GM21367 (cell line): Measurements from ENCODE around the gene PHACTR3.

Experiments
- ATAC-seq: cut with Tn5 transposase; IDR thresholded peaks from one replicate; pipeline ENCODE4 v1.9.1; 2021; ENCODE audit not compliant: unreplicated experiment

PHACTR3 gene

DNA sequence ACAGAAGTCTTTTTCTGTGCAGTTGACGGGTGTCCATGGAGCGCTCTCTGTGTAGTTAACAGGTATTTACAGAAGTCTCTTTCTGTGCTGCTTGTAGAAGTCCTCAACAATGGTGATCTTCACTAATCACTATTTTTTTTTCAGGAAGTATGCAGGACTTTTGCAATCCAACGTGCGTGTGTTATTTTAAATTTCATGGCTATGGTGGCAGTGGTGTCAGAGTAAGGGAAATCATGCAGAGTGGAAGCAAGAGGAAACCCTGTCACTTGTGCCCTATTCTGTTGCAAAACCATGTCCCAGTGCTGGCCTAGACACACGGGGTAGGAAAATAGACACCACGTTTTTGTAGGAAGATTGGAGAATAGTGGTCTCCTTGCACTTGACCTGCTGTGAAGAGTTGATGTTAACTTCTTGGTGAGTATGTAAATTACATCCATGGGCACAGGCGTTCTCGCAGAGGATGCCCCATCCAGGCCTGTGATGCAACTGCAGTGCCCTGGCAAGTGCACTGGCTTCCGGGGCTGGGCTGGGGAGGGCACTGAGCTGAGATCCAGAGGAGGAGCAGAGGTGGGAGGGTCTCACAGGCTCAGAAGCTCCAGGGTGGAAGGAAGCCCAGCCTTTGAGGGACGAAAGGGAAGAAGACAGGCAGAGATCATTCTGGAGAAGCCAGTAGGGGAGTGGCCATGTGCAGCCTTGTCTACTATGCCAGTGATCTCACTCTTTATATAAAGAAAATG, 182.6 kb downstream of the PHACTR3 start:
- no peak for ATAC-seq

DNA sequence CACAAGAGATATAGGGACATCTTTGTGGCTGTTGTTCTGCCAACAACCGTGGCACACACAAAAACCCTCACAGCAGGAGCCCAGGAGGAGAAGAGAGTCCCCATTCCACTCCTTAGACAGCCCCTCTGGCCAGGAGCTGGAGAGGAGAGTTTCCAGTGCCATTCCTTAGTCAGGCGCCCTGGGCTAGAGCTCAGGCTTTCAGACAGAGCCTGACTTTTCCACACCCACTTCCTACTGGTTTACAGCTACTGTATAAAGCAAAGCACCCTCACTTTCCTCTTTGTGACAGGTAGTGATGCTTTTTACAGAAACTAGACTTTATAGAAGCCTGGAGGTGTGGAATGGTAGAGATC, 183.2 kb downstream of the PHACTR3 start:
- no peak for ATAC-seq

DNA sequence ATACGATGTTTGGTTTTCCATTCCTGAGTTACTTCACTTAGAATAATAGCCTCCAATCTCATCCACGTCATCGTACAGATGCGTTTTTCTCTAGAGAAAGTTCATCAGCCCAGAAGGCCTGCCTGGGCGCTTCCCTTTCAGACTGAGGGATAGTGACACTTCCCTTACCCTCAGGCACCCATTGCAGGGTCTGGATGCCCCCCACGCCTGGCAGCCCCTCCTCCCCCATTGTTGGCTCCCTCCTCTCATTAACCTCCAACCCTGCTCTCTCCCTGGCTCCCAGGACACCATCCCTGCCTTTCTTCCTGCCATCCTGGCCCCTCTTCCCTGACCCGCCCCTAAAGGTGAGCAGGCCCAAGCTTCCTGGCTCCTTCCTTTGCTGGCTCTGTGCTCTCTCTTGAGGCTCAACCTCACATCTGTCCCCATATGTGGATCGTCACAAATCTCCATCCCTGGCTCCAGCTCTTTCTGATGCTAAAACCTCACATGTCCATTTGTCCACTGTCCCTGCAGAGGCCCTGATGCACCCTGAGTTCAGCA, 183.9 kb downstream of the PHACTR3 start:
- ATAC-seq, result no peak

DNA sequence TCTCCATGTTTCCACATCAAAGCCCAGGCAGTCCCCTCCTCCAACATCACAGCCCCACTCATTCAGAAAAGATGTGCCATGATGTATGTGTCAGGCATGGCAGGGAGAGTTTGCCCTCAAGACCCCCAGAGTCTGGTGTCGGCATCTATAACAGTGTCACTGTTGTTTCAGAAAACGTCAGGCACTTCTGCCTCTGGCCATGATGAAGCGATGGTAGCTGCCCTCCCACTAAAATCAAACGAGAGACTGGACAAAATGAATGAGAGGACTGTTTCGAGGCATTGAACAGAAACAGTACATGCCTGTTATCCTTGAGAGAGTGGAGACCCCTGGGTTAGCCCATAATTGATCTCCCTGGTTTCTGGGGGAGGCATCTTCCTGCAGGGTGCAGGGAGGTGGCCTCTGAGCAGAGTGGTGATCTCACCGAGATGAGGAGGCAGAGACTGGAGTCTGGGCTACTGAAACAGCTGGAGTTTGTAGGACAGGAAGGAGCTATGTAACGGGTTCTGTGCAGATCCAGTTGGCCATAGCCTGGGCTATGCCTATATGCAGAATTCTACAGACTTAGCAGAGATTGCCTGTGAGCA, 184.6 kb downstream of the PHACTR3 start:
- no peak for ATAC-seq

DNA sequence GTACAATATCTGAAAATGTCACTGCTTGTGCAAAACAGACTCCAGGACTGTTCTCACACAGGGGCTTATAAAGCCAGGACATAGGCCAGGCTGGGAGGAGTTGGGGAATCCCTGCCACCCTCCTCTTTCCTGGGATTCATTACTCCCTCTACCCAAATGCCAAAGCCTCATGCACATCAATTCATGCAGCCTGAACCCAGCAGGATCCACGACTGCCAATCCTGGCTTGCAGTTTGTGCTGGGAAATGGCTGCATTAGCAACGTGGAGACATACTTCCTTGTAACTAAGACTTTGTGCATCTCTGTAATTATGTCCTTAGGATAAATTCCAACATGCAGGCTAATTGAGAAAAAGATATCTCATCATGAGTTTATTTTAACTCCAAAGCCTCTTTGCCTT, 185.3 kb downstream of the PHACTR3 start:
- no peak for ATAC-seq

DNA sequence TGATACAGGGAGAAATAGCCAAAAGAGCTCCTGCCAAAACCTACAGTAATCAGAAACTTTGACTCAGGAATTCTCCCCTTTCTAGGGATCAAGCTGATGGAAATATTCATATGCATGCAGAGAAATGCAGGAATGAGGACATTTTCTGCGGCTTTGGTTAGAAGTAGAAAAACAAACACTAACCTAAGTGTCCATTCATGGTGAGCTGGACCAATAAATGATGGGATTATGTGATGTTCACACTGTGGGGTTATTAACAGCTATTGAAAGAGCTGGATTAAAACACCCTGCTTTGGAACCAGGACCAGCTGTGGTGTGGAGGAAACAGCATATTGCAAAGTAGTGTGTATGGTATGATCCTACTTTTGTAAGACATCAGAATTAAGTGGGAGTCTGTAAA, 186.0 kb downstream of the PHACTR3 start:
- no peak for ATAC-seq

DNA sequence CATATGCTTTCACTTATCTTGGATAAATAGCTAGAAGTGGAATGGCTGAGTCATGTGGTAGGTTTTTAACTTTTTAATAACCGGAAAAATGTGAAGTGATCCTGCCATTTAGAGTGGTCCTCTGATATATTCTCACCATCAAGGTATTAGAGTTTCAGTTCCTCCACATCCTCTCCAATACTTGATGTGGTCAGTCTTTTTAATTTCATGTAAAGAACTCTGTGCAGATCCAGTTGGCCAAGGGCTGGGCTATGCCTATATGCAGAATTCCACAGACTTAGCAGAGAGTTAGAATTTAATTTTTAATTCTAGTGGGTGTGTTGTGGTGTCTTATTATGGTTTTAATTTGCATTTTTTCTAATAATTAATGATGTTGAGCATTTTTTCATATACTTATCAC, 188.0 kb downstream of the PHACTR3 start:
- ATAC-seq, result no peak

DNA sequence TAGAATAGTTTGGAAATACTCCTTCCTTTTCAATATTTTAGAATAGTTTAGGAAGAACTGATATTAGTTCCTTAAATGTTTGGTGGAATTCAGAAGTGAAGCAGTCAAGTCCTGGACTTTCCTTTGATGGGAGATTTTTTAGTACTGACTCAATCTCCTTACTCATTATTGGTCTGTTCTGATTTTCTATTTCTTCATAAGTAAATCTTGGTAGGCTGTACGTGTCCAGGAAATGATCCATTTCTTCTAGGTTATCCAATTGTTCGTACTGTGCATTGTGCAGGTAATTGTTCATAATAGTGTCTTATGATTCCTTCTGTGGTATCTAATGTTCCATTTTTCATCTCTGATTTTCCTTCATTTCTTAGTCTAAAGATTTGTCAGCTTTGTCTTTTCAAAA, 190.2 kb downstream of the PHACTR3 start:
- no peak for ATAC-seq

DNA sequence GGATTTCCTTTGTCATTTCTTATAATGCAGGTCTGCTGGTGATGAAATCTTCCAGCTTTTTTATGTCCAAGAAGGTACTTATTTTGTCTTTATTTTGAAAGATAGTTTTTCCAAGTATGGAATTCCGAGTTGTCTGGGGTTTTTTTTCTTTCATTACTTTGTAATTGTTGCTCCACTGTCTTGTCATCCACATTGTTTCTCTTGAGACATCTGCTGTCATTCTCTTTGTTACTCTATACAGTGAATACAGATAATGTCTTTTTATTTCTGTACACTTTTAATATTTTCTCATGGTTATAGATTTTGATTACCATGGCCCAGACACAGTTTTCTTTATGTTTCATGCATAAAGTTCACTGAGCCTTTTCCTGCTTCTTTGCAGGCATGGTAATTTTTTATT, 196.0 kb downstream of the PHACTR3 start:
- ATAC-seq, result no peak

DNA sequence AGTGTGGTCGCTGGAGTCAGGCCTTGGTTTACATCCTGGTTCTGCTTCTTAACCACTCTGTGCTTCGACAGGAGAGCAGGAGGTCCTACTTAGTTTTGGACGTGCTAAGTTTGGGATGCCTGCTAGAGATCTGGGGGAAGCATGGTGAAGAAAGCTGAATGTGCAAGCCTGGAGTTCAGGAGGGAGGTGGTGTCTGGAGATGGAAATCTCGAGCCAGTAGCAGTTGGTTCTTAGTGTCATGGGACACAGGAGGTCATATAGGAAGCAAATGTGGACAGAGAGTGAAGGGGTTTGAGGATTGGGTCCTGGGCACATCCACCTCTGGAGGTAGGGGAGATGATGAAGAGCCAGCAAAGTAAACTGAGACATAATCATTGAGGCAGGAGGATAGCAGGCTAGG, 197.7 kb downstream of the PHACTR3 start:
- no peak for ATAC-seq

DNA sequence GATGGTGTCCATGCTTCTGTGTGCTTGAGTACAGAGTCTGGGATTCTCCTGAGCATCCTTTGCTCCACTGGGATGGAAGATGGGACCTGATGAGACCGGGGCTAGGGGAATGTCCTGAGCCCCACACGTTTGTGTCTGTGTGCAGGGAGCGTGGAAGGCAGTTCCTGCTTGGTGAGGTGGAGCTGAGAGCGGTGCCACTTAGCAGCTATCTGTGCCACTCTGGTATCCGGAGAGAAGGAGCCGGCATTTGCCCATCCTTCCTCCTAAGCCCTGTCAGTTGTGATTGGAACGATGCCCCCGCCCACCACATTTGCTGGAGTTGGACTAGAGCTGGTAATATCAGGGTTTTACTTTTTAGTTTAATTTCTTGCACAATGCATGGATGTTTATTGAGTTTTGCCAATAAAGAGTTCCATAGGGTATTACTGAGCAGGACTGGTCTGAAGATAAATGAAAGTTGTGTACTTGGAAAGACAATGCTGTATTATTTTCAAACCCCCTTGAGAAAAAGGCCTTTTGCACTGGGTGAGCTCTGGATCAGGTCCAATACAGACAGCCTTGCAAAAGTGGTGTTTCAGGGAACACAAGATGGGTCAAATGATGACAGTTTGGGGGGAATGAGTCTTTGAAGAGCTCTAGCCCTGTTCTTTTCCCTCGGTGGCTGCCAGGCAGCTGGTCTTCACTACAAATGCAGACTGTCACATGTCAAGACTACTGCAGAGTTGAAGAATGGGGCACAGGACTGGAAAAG, 198.3 kb downstream of the PHACTR3 start:
- no peak for ATAC-seq

DNA sequence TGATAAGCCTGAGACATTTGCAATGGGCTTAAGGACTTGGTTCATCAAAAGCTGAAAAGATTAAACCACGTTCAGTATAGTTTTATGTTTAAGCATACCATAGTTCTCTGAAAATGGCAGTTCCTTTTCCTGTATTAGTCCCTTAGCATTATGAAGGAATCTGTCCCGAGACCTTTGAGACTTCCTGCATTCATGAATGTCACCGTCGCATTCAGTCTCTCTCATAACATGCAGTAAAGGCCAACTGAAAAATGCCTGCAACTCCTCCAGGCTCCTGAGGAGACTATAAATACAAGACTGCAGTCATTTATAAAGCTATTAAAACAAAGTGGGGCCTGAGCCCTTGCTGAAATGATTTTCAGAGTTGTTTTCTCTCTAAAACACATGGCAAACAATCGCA, 200.0 kb downstream of the PHACTR3 start:
- ATAC-seq, result no peak

DNA sequence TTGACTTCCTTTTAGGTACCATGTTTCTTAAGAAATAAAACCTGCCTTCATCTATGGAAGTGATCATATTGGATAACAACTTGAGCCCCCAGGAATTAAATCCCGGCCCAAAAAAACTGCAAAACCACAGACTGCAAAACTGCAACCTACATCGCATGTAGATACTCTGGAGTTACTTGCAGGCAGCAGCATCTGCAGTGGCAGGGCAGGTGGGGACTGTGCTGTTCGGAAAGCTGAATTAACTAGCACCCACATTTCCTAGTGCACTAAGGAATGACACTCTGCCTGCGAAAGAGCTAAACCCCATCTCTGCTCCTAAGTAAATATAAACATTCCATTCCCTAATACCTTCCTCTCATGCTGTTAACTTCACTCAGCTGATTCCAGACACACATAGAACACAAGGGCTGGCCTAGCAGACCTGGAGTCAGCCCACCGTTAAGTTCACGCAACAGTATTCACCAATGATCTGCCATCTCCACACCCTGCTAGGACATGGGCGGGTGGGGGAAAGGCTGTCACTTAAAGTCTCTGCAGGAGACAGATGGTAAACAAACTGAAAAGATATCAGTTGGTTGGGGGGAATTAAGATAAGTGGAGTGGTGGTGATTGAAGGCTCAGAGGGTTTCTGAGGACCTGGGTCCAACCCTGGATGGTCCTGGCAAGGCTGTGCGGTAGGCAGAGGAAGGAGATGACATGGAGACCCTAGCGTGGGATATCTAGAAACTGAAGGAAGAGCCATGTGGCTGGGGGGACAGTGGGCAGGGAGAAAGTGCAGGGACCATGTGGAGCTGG, 200.7 kb downstream of the PHACTR3 start:
- no peak for ATAC-seq

DNA sequence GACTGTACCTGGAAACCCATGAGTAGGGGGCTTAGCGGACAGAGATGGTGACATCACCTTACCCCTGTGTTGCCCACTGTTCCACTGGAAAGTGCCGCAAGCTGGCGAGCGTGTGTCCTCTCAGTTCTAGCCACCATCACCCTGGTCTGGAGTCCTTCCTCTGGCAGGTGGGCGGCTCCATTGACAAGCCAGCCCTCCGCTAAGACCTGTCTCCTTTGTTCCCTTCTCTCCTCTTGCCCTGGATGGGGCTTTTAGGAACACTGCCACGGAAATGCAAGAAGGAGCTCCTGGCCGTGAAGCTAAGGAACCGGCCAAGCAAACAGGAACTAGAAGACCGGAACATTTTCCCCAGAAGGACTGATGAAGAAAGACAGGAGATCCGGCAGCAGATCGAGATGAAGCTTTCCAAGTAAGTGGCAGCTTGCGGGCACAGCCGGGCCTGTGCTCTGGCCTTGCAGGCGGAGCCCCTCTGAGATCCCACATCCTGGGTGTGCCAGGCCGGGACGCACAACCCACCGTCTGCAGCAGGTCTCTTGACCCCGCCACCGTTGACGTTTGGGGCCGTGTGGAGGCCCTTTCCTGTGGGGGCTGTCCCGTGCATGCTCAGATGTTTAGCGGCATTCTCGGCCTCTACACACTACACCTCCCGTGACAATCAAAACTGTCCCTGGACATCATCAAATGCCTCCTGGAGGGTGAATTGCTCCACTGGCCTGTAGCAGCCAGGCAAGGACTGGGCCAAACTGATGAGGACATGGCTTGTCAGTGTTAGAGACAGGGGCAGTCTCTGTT, 201.6 kb downstream of the PHACTR3 start:
- no peak for ATAC-seq

DNA sequence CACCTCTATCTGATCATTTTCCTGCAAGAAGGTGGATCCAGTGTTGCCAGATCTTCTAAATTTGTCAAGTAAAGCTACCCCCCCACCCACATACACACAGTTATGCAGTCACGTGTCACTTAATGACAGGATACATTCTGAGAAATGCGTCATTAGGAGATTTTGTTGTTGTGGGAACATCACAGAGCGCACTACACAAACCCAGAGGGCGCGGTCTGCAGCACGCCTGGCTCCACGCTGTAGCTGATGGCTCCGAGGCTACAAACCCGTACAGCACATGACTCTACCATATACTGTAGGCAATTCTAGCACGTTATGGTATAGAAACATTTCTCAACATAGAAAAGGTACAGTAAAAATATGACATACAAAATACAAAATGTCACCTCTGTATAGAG, 202.2 kb downstream of the PHACTR3 start:
- no peak for ATAC-seq

DNA sequence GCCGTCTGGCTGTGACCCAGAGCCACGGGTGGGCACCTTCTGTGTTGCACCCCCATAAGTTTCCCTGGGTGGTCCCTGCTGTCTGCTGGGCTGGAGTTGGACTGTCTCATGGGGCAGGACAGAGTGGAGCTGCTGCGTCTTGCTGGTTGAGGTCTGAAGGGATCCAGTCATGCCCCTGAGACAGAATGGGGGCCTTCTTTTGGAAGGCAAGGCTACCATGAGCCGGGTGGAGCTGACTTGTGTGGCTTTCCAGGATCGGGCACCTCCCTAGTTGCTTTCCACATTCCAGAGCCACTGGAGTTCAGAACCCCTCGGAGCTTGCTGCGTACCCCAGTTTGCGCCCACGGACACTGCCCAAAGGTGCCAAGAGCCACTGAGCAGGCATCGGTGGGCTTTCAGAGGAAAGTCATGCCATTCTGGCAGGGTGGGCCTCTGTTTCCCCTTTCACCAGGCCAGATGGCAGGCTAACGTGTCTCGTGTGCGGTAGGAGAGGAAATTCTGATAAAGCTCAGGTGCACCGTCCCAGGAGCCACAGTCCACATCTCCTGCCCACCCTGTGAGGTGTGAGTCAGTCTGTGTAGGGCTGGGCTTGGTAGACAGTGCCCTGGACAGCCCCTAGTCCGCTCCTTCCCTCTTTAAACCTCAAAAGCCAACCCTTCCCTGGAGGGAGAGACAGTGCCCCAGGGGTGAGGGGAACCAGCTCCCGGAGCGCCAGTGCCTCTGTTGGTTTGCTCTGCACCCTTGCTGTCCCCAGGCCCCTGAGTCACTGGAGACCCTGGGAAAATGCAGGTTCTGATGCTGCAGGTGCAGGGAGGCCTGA, 203.8 kb downstream of the PHACTR3 start:
- ATAC-seq, result no peak

DNA sequence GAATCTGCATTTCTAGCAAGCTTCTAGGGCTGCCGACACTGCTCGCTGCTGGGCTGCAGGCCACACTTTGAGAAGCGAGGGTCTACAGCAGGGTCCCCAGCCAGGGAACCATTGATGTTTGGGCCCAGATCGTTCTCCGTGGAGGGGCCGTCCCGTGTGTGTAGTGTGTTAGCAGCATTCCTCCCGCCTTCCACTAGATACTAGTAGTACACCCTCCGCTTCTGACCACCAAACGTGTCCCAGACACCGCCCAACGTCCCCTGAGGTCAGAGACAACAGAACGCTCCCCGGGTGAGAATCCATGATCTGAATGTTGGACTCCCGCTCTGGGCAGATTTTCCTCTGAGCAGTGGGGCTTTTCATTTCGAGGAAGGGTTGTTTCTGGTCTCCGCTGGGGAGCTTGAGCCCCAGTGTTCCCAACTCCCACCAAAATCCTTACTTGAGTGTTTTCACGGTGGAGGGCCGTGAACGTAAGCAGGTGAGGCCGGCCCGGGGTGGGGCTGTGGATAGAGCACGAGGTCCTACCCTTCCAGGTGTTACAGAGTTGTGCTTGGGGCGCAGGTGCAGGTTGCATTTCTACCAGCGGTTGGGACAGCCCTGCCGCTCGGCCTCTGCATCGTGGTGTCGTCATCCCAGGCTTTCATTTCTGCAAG, 204.5 kb downstream of the PHACTR3 start:
- ATAC-seq, result no peak

DNA sequence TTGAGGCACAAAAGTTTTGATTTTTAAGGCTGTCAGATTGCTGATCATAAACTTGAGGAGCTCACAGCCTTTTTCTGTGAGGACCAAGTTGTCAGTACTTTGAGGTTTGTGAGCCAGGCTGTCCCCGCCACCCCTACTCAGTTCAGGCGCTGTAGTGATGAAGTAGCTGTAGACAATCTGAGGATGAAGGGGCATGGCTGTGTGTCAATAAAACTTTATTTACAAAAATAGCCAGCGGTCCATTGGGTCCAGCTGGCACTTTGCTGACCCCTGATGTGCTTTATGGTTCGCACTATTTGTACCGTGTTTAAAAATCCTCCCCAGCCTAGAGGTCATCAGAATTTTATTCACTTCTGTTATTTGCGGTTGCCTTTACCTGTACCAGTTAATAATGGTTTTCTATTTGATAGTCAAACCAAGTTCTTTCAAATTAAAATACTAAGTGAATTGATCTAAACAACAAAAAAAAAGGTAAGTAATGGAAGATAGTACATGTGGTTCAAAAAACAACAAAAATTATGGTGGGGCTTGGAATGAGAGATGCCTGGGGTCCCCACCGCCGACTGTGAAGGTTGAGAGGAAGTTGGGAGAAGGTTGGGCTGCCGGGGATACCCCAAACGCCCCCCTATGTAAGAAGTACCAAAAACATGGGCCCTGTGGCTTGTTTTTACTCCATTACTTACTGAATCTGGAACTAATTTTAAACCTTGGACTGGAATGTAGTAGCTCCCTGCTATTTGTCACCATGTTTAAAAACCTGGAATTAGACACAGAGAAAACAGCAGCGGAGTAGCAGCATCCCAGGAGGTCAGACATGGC, 205.5 kb downstream of the PHACTR3 start:
- no peak for ATAC-seq
